PFSK-1 (cell line): ENCODE measurements around the gene DAAM1.

ENCODE experiments used
- FOXP2 ChIP-seq: optimal IDR thresholded peaks from 2 replicates; pipeline ENCODE3; 2011; ENCODE audit warnings: borderline replicate concordance, control low read depth, inconsistent platforms; ENCODE audit not compliant: insufficient read depth; ENCODE audit errors: extremely low read length, extremely low read depth
- POLR2AphosphoS5 ChIP-seq: IDR thresholded peaks from 2 replicates; pipeline ENCODE4 v1.6.1; 2012; ENCODE audit warnings: low read depth, mild to moderate bottlenecking, control low read depth, low read length, moderate library complexity
- REST ChIP-seq, 2 experiments: IDR thresholded peaks; 2 replicates each; pipeline versions ENCODE4 v1.6.1 to v1.8.0; 2011 to 2012; ENCODE audit warnings: low read depth in 2 of 2, low read length in 2 of 2, control low read depth in 1 of 2, inconsistent platforms in 1 of 2, mild to moderate bottlenecking in 1 of 2, moderate library complexity in 1 of 2; ENCODE audit not compliant: insufficient read depth in 1 of 2
- SIN3A ChIP-seq: IDR thresholded peaks from 2 replicates; pipeline ENCODE4 v1.6.1; 2012; ENCODE audit warnings: mild to moderate bottlenecking, low read length, moderate library complexity, borderline replicate concordance; ENCODE audit not compliant: insufficient read depth
- TAF1 ChIP-seq: IDR thresholded peaks from 2 replicates; pipeline ENCODE4 v1.6.1; 2012; ENCODE audit warnings: low read length, control low read depth, borderline replicate concordance; ENCODE audit not compliant: insufficient read depth

The DAAM1 gene

DNA sequence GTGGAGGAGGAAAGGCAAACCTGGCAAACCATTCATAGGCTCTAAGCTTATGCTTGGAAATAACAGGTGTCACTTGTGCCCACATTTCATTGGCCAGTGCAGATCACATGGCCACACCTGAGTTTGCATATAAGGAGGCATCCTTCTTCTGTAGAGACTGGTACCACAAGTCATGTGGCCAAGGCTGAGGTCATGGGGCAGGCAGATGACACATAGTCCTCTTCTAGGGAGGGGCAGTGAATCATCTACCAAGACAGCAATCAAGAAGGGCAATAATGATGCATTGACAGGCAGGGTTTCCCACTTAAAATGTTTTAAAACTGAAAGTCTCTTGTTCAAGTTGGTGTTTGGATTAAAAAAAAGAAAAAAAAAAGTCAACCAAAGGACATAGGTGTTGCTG lies 77.3 kb downstream of the DAAM1 start:
- no peak for TF ChIP-seq POLR2AphosphoS5
- no peak for TF ChIP-seq FOXP2
- TF ChIP-seq TAF1, result no peak
- TF ChIP-seq REST (IDR thresholded peaks at IDR 0.05; ENCODE audit: insufficient read depth in 1 of 2, low read depth in 2 of 2, low read length in 2 of 2), result no peak
- TF ChIP-seq SIN3A, result no peak

- TF ChIP-seq REST (IDR thresholded peaks at IDR 0.05; ENCODE audit: insufficient read depth in 1 of 2, low read depth in 2 of 2, low read length in 2 of 2) (no peak), POLR2AphosphoS5 (no peak), FOXP2 (no peak), TAF1 (no peak), SIN3A (no peak)
Measured at GRCh38 chr14:59267046-59267445, 78.6 kb downstream of the DAAM1 start.

DNA sequence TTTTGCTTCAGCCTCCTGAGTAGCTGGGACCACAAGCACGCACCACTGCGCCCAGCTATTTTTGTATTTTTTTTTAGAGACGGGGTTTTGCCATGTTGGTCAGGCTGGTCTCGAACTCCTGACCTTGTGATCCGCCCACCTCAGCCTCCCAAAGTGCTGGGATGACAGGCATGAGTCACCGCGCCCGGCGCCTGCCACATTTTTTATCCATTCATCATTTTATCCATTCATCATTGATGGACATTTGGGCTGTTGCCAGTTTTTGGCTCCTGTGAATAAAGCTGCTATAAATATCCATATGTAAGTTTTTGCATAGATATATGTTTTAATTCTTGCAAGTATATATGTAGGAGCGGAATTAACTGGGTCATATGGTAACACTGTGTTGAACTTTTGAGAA lies 79.5 kb downstream of the DAAM1 start:
- no peak for TF ChIP-seq FOXP2
- TF ChIP-seq REST (IDR thresholded peaks at IDR 0.05; ENCODE audit: insufficient read depth in 1 of 2, low read depth in 2 of 2, low read length in 2 of 2), result no peak
- no peak for TF ChIP-seq POLR2AphosphoS5

DNA sequence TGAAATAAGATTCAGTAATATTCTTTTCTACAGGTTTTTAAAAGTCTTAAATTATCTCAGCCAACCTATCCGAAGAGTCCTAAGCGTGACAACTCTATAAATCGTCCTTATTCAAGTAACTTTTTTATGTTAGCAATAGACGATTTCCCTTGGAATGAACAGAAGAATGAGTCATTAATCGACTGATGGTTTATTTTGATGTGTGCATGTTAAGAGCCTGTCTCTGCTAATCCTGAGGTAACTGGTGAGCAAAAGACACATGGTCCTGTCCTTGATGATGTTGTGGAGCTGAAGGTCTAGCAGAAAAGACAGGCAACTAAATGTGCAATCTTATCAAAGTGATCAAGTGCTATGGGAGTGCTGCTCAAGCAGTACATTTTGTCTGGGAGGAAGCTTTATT lies 80.4 kb downstream of the DAAM1 start:
- no peak for TF ChIP-seq TAF1
- no peak for TF ChIP-seq SIN3A
- no peak for TF ChIP-seq POLR2AphosphoS5
- no peak for TF ChIP-seq FOXP2
- no peak for TF ChIP-seq REST (IDR thresholded peaks at IDR 0.05; ENCODE audit: insufficient read depth in 1 of 2, low read depth in 2 of 2, low read length in 2 of 2)

DNA sequence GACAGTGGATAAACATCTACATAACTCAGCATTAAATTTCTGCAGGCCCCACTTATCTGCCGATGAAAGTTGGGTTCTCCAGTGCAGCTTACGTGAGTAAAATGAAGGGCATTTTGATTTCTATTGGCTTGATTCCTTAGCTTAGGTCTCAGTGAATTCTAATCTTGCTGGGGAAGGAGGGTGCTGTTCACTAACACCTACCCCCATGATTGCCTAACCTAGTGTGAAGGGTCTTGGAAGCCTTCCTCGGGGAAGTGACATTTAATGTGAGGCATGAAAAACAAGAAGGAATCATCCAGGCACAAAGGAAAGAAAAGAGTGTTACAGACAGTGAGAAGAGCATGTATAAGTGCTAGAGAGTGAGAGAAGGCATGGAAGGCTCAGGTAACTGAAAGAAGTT lies 81.0 kb downstream of the DAAM1 start:
- TF ChIP-seq FOXP2 (no peak), TAF1 (no peak), REST (IDR thresholded peaks at IDR 0.05; ENCODE audit: insufficient read depth in 1 of 2, low read depth in 2 of 2, low read length in 2 of 2) (no peak), POLR2AphosphoS5 (no peak), SIN3A (no peak)
